Glomerular visceral epithelial cell (primary cell): ENCODE data around the gene ACADM.
"Not testable (repeated sequence)": the region's sequence is repeated elsewhere in the genome, so short reads cannot be mapped to it uniquely, and the experiment has no call there.

Experiments used
- DNase-seq: peaks from one replicate; pipeline ENCODE4 v3.0.0-alpha.2; 2016; ENCODE audit errors: extremely low spot score

The ACADM gene

DNA sequence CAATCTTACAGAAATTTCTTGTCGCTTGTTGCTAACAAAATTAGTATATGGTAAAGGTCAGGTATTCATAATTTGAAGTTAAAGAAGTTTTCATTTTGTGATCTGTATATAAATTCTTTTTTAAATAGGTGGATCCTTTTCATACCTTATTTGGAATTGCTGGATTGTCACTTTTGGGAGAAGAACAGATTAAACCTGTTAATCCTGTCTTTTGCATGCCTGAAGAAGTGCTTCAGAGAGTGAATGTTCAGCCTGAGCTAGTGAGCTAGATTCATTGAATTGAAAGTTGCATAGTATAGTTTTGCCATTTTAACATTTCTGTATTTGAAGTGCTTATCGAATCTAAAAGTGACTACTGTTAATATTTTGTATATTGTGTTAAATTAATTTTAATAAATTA lies 69.9 kb downstream of the ACADM start:
- no peak for DNase-seq

DNA sequence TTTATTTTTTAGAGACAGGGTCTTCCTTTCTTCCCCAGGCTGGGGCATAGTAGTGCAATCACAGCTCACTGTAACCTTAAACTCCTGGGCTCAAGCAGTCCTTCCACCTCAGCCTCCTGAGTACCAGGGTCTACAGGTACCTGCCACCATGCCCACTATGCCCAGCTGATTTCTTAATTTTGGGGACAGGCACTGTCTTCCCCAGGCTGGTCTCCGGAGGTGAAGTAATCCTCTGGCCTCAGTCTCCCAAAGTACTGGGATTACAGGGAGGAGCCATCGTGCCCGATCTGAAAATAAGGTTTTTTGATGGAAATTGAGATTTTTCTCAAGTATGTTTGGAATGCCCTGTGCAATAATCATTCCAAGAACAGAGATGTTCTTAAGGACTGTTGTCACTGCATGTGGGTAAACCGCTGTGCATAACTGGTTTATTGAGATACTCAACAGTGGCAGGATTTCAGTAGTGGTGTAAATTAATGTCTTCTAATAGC lies 71.2 kb downstream of the ACADM start:
- no peak for DNase-seq

DNA sequence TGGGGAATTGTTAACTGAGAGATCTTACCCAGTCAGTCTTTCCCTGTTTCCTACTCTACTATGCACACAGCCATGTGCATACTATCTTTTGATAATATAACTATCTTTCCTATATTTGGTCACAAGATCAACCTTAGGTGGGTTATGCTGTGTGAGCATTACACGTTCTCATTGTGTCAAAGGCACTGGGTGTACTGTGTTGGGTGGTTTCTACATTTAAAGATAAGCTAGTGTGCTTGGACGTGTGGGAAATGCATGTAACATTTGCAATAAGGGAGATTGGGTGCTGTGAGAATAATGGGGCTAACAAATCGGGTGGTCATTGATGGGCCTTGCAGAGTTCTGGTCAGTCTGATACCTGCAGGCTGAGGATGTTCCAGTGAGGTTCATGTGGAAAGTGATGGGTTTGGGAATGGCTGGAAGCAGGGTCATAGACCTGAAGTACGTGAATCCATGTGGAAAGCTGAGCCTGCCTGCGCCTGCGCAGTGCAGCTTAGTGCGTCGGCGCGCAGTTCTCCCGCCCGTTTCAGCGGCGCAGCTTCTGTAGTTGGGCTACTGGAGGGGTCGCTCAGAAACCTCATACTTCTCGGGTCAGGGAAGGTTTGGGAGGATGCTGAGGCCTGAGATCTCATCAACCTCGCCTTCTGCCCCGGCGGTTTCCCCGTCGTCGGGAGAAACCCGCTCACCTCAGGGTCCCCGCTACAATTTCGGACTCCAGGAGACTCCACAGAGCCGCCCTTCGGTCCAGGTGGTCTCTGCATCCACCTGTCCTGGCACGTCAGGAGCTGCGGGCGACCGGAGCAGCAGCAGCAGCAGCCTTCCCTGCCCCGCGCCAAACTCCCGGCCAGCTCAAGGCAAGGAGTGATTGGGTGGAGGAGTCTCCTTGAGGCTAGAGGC lies 72.1 kb downstream of the ACADM start, which contains the start of gene MSH4:
Gene MSH4 (plus strand): TSS at position 507 of the 897 bp plus-strand sequence. CDS start 104 bp downstream, at position 611.
- DNase-seq, result no peak

DNA sequence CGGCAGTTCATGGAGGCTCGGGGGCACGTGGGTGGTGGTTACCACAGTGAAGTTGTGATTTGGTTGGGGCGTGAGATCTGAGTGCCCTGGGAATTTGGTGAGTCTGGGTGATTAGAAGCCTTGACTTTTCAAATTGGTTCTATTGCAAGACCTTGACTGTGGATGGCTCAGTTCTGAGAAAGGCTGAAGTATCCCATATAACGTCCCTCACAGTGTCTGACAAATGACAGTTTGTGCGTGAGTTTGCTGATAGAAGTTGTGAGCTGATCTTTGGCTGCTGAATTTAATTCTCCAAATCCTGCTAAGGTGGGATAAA lies 72.7 kb downstream of the ACADM start:
- no peak for DNase-seq

DNA sequence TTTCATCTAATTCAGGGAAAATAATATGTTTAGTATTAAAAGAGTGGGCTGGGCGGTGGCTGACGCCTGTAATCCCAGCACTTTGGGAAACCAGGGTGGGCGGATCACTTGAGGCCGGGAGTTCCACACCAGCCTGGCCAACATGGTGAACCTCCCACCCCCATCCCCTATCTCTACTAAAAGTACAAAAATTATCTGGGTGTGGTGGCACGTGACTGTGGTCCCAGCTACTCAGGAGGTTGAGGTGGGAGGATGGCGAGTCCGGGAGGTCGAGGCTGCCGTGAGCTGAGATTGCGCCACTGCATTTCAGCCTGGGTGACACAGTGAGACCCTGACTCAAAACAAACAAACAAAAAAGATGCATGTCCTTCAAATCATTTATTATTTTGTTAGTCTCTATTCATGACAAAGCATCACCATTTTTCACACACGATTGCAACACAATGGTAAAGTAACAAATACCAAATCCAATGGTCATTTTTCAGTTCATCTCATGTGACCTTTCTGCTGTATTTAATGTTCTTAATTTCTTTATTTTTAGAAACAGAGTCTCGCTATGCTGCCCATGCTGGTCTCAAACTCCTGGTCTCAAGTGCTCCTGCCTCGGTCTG lies 73.2 kb downstream of the ACADM start:
- DNase-seq, result no peak

DNA sequence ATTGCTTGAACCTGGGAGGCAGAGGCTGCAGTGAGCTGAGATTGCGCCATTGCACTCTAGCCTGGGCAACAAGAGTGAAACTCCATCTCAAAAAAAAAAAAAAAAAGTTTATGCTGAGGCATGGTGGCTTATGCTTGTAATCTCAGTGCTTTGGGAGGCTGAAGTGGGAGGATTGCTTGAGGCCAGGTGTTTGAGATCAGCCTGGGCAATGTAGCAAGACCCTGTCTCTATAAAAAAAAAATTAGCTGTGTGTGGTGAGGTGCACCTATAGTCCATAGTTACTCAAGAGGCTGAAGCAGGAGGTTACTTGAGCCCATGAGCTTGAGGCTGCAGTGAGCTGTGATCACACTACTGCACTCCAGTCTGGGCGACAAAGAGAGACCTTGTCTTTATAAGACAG lies 77.0 kb downstream of the ACADM start:
- not testable (repeated sequence) for DNase-seq

DNA sequence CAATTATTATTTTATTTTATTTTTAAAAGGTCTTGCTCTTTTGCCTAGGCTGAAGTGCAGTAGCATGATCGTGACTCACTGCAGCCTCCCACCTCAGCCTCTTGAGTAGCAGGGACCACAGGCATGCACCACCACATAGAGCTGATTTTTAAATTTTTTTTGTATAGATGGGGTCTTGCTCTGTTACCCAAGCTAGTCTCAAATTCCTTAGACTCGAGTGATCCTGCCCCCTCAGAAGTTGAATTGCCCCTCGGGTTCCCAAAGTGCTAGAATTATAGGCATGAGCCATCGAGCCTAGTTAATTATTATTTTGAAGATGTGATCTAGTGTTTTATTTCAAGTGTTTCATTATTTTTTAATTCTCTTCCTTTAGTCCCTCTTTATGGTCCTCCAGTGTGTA lies 84.4 kb downstream of the ACADM start:
- DNase-seq, result no peak

DNA sequence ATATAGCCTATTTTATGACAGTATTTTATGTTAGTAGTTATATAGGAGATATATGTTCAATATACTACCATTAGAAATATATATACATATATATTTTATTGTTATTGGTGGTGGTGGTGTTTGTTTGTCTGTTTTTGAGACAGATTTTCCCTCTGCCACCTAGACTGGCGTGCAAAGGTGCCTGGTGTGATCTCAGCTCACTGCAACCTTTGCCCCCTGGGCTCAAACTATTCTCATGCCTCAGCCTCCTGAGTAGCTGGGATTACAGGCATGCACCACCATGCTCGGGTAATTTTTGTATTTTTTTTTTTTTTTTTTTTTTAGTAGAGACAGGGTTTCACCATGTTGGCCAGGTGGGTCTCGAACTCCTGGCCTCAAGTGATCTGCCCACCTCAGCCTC lies 85.6 kb downstream of the ACADM start:
- DNase-seq, result not testable (repeated sequence)

DNA sequence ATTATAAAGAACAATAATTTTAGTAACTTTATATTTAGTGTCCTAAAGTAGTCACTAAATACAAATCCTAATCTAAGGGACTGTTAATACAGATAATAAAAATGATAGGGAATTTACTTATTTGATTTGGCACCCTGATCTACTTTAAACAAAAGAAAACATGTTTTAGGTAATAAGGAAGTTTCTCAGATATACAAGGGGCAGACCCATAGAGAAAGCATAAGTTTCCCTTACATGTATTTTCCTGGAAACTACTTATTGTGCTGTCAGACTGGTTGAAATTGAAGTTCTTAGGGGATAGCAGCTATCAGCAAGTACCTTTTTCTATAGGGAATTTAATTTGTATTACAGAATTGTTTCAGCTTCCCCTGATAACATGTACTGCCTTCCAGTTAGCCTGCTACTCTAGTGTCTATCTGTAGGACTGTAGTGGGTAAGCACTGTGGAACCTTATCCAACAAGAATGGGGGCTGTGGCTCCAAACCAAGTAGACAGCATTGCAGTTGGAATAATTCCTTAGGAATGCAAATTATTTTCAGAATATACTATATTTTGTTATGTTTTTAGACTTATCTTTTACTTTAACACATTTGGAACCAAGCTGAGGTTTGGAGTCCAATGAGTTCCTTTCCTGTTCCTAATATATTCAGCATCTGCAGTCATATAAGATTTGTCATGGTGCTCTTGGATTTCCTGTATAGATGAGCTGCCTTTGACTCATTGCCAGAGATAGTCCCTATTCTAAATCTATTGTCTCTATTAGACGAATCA lies 86.9 kb downstream of the ACADM start:
- no peak for DNase-seq

DNA sequence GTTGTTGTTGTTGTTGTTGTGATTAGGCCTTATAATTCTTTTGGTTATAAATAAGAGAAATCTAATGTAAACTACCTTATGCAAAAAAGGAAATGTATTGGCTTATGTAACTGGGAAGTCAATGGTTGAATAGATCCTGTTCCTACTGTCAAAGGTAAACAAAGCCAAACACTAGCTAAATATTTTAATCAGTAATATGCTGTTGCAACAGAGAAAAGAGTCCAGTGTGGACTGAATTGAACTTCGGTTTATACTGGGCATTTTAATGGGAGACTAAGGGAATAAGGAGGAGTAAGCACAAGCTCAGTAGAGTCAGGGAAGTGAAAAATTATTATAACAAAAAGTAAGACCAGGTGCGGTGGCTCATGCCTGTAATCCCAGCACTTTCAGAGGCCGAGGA lies 87.6 kb downstream of the ACADM start:
- no peak for DNase-seq
